ENCODE data around the gene OR5A1. TPM values are rescaled to one million over a fixed set of nuclear protein-coding genes. Genes with fewer than 3 reads are reported as not detected.

OR5A1 gene
- total and polyA plus RNA-seq, 2 donors (not counting 1 experiment from before 2014, with no cell fraction given), result not detected

DNA sequence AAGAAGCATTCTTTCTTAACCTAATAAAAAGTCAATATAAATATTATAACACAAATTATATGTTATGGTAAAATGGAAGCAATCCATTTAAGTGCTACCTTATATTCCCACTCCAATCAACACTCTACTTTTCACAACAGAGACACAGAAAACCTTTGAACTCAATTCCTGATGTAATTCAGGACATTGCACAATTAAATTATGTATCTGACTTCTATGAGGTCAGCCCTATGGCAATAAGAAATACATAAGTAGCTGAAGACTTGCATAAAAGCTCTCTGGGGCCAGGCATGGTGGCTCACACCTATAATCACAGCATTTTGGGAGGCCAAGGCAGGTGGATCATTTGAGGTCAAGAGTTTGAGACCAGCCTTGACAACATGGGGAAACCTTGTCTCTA is 43.6 kb downstream of the OR5A1 start:
- DNase-seq (no peak), ATAC-seq (ENCODE audit: low read depth) (no peak)
- no peaks in the 10 kb centered on the region for H3K27me3 ChIP-seq (replicated peaks in 1 of 4; ENCODE audit: control extremely low read depth in 1 of 4, control insufficient read depth in 3 of 4, insufficient read depth in 4 of 4, low read length in 3 of 4)
- Mint-ChIP-seq H3K4me3 (no peak overlapping the region), H3K27me3 (peaks cover 12% of the 10 kb centered on the region), H3K9me3 (ENCODE audit: insufficient read depth) (no peaks in the 10 kb centered on the region), H3K27ac (no peak overlapping the region), H3K4me1 (peaks cover 10% of the 10 kb centered on the region)
- H3K79me2 ChIP-seq (ENCODE audit: control insufficient read depth, insufficient read depth, low read length), result no peaks in the 10 kb centered on the region
- no peaks in the 10 kb centered on the region for H3K36me3 ChIP-seq (replicated peaks in 1 of 2; ENCODE audit: control extremely low read depth in 1 of 2, control insufficient read depth in 1 of 2, extremely low read depth in 1 of 2, insufficient read depth in 2 of 2, low read length in 1 of 2)
- H4K20me1 ChIP-seq (ENCODE audit: control insufficient read depth, insufficient read depth, low read length, poor library complexity, severe bottlenecking), result no peaks in the 10 kb centered on the region
- no peak overlapping the region for H3K27ac ChIP-seq (ENCODE audit: low read length in 2 of 2)
- H2AFZ ChIP-seq (ENCODE audit: insufficient read depth, low read depth, low read length, poor library complexity, severe bottlenecking), result no peak overlapping the region
- no peak for TF ChIP-seq CTCF (IDR thresholded peaks at IDR 0.05)
- TF ChIP-seq EZH2 (IDR thresholded peaks at IDR 0.05; ENCODE audit: borderline replicate concordance, insufficient read depth, low read depth, low read length, poor library complexity, severe bottlenecking), result no peak
- ChIA-PET POLR2A (interaction anchor here (0.6 kb wide), 1 partner anchor 145 kb away, joined by 8 read pairs; no protein-coding TSS in a partner anchor), CTCF (interaction anchor here (1.0 kb wide), 1 partner anchor 29 kb away, joined by 3 read pairs; no protein-coding TSS in a partner anchor)
- peaks cover 4 to 5% of the 10 kb centered on the region in 2 donors for H3K4me1 ChIP-seq (ENCODE audit: control insufficient read depth in 2 of 2, insufficient read depth in 2 of 2, low read length in 2 of 2)
- no peak overlapping the region for H3K4me2 ChIP-seq (replicated peaks; ENCODE audit: low read depth, low read length, poor library complexity, severe bottlenecking)
- no peak overlapping the region for H3K4me3 ChIP-seq (ENCODE audit: control extremely low read depth in 1 of 5, extremely low read depth in 1 of 5, insufficient read depth in 1 of 5, low read depth in 2 of 5, low read length in 4 of 5)
- no peak overlapping the region for H3K9ac ChIP-seq (ENCODE audit: low read length)
- no peaks in the 10 kb centered on the region for H3K9me3 ChIP-seq (ENCODE audit: control extremely low read depth in 1 of 3, control insufficient read depth in 2 of 3, insufficient read depth in 1 of 3, low read length in 2 of 3)
- intact Hi-C loops (cut with micrococcal nuclease), result no loop called here

- Histone ChIP-seq H3K79me2 (ENCODE audit: control insufficient read depth, insufficient read depth, low read length) (no peaks in the 10 kb centered on the region), H3K27ac (ENCODE audit: low read length in 2 of 2) (no peak overlapping the region), H3K36me3 (replicated peaks in 1 of 2; ENCODE audit: control extremely low read depth in 1 of 2, control insufficient read depth in 1 of 2, extremely low read depth in 1 of 2, insufficient read depth in 2 of 2, low read length in 1 of 2) (no peaks in the 10 kb centered on the region), H3K9ac (ENCODE audit: low read length) (no peak overlapping the region), H3K4me1 (ENCODE audit: control insufficient read depth in 2 of 2, insufficient read depth in 2 of 2, low read length in 2 of 2) (peaks cover 4 to 5% of the 10 kb centered on the region in 2 donors), H3K4me2 (replicated peaks; ENCODE audit: low read depth, low read length, poor library complexity, severe bottlenecking) (no peak overlapping the region), H3K9me3 (ENCODE audit: control extremely low read depth in 1 of 3, control insufficient read depth in 2 of 3, insufficient read depth in 1 of 3, low read length in 2 of 3) (no peaks in the 10 kb centered on the region), H3K4me3 (ENCODE audit: control extremely low read depth in 1 of 5, extremely low read depth in 1 of 5, insufficient read depth in 1 of 5, low read depth in 2 of 5, low read length in 4 of 5) (no peak overlapping the region), H4K20me1 (ENCODE audit: control insufficient read depth, insufficient read depth, low read length, poor library complexity, severe bottlenecking) (no peaks in the 10 kb centered on the region), H2AFZ (ENCODE audit: insufficient read depth, low read depth, low read length, poor library complexity, severe bottlenecking) (no peak overlapping the region), H3K27me3 (replicated peaks in 1 of 4; ENCODE audit: control extremely low read depth in 1 of 4, control insufficient read depth in 3 of 4, insufficient read depth in 4 of 4, low read length in 3 of 4) (no peaks in the 10 kb centered on the region)
- no peak overlapping the region for H3K4me3 Mint-ChIP-seq
- ATAC-seq (ENCODE audit: low read depth) (no peak), DNase-seq (no peak)
- peaks cover 10% of the 10 kb centered on the region for H3K4me1 Mint-ChIP-seq
- WGBS (ENCODE audit: insufficient coverage), result 100% methylated on average over 3 of the region's 3 CpGs
- H3K27ac Mint-ChIP-seq, result no peak overlapping the region
- H3K9me3 Mint-ChIP-seq (ENCODE audit: insufficient read depth), result no peaks in the 10 kb centered on the region
- H3K27me3 Mint-ChIP-seq, result peaks cover 12% of the 10 kb centered on the region
- ChIA-PET CTCF (no interaction called here), POLR2A (interaction anchor here (0.6 kb wide), 1 partner anchor 146 kb away, joined by 8 read pairs; no protein-coding TSS in a partner anchor)
- TF ChIP-seq EZH2 (IDR thresholded peaks at IDR 0.05; ENCODE audit: borderline replicate concordance, insufficient read depth, low read depth, low read length, poor library complexity, severe bottlenecking) (no peak), CTCF (IDR thresholded peaks at IDR 0.05) (no peak)
- intact Hi-C loops (cut with micrococcal nuclease), result no loop called here
Measured at GRCh38 chr11:59480359-59480758, 44.1 kb downstream of the OR5A1 start.

Other genes with a start within 250 kb of the OR5A1 start
- gene MPEG1, start 223.5 kb upstream of the OR5A1 start, total RNA-seq, result 151 TPM in 2 replicates
- gene MPEG1, start 223.5 kb upstream of the OR5A1 start, polyA plus RNA-seq, result 13.5 and 27.7 TPM in 2 replicates
- 0.12 TPM in 1 of 2 replicates, not detected in the other for gene OR5AN1, start 77.6 kb upstream of the OR5A1 start, total RNA-seq
- 0.17 TPM in 1 of 2 replicates, not detected in the other for gene OR5AN1, start 77.6 kb upstream of the OR5A1 start, polyA plus RNA-seq
- not detected in 2 replicates for gene OR5A2, start 10.1 kb upstream of the OR5A1 start, total RNA-seq
- gene OR5A2, start 10.1 kb upstream of the OR5A1 start, polyA plus RNA-seq, result not detected in 2 replicates
- gene OR4D6, start 20.5 kb downstream of the OR5A1 start, total RNA-seq, result not detected in 2 replicates
- gene OR4D6, start 20.5 kb downstream of the OR5A1 start, polyA plus RNA-seq, result not detected in 2 replicates
- not detected in 2 replicates for gene OR4D10, start 36.8 kb downstream of the OR5A1 start, total RNA-seq
- gene OR4D10, start 36.8 kb downstream of the OR5A1 start, polyA plus RNA-seq, result not detected in 2 replicates
- not detected in 2 replicates for gene OR4D11, start 67.1 kb downstream of the OR5A1 start, total RNA-seq
- not detected in 2 replicates for gene OR4D11, start 67.1 kb downstream of the OR5A1 start, polyA plus RNA-seq
- not detected in 2 replicates for gene OR4D9, start 75.1 kb downstream of the OR5A1 start, total RNA-seq
- not detected in 2 replicates for gene OR4D9, start 75.1 kb downstream of the OR5A1 start, polyA plus RNA-seq
- 40.2 and 42.5 TPM in 2 replicates for gene OSBP, start 179.3 kb downstream of the OR5A1 start, total RNA-seq
- 12.6 and 25.3 TPM in 2 replicates for gene OSBP, start 179.3 kb downstream of the OR5A1 start, polyA plus RNA-seq
- 45.0 and 46.0 TPM in 2 replicates for gene PATL1, start 232.6 kb downstream of the OR5A1 start, total RNA-seq
- 40.8 and 56.2 TPM in 2 replicates for gene PATL1, start 232.6 kb downstream of the OR5A1 start, polyA plus RNA-seq

Data from B cell (primary cell).